HepG2 (cell line): Measurements from ENCODE around the gene ATG13. TPM values are rescaled to one million over a fixed set of nuclear protein-coding genes. Genes with fewer than 3 reads are reported as not detected.

Experiments
- AGO1 ChIP-seq: fragments of 200-400 bp; formaldehyde crosslinking; IDR thresholded peaks from 2 replicates; pipeline ENCODE4 v1.6.1; 2017; ENCODE audit warnings: mild to moderate bottlenecking, low read depth, low read length, moderate library complexity; ENCODE audit not compliant: poor library complexity, severe bottlenecking
- FOXO1 ChIP-seq: sonication (generic); formaldehyde crosslinking; IDR thresholded peaks from 2 replicates; pipeline ENCODE4 v1.4.0; 2020; ENCODE audit warnings: missing genetic modification reagents
- GATAD2A ChIP-seq: IDR thresholded peaks from 2 replicates; pipeline ENCODE4 v1.6.1; 2016
- GTF2F1 ChIP-seq: fragments of 150-350 bp; IDR thresholded peaks from 2 replicates; pipeline ENCODE4 v1.6.1; 2014; ENCODE audit warnings: low read length
- HMGXB4 ChIP-seq, 2 experiments: sonication (generic) in 1 of 2; formaldehyde crosslinking in 1 of 2; IDR thresholded peaks; 2 replicates each; pipeline versions ENCODE4 v1.4.0 to v1.6.1; 2018 to 2020; ENCODE audit warnings: missing genetic modification reagents in 2 of 2, borderline replicate concordance in 1 of 2, low read depth in 1 of 2, mild to moderate bottlenecking in 1 of 2, missing biosample characterization in 1 of 2
- JDP2 ChIP-seq: sonication (generic); formaldehyde crosslinking; IDR thresholded peaks from 2 replicates; pipeline ENCODE4 v1.8.1; 2022; ENCODE audit warnings: missing genetic modification reagents, borderline replicate concordance
- KLF15 ChIP-seq: sonication (generic); formaldehyde crosslinking; IDR thresholded peaks from 2 replicates; pipeline ENCODE4 v1.8.1; 2023; ENCODE audit warnings: borderline replicate concordance, mild to moderate bottlenecking, inconsistent platforms, missing genetic modification reagents, mixed read lengths
- KLF16 ChIP-seq, 2 experiments: sonication (generic) in 1 of 2; formaldehyde crosslinking in 1 of 2; IDR thresholded peaks; 2 replicates each; pipeline versions ENCODE4 v1.6.1 to v1.8.0; 2016 to 2023; ENCODE audit warnings: missing genetic modification reagents in 2 of 2, missing compliant biosample characterization in 1 of 2
- SP1 ChIP-seq, 2 experiments: fragments of 450-650 bp in 1 of 2; sonication (generic) in 1 of 2; formaldehyde crosslinking in 1 of 2; IDR thresholded peaks; 2 replicates each; pipeline versions ENCODE4 v1.4.0 to v1.6.1; 2016 to 2020; ENCODE audit warnings: missing genetic modification reagents in 1 of 2
- SP4 ChIP-seq: sonication (generic); formaldehyde crosslinking; IDR thresholded peaks from 2 replicates; pipeline ENCODE4 v1.8.1; 2023; ENCODE audit warnings: mild to moderate bottlenecking, missing genetic modification reagents
- ZFP1 ChIP-seq: IDR thresholded peaks from 2 replicates; pipeline ENCODE4 v1.6.1; 2016
- ZNF205 ChIP-seq: IDR thresholded peaks from 2 replicates; pipeline ENCODE4 v1.6.1; 2018; ENCODE audit warnings: missing biosample characterization, missing genetic modification reagents
- ZNF329 ChIP-seq: sonication (generic); formaldehyde crosslinking; IDR thresholded peaks from 2 replicates; pipeline ENCODE4 v1.9.0; 2021; ENCODE audit warnings: low read depth, mild to moderate bottlenecking, missing genetic modification reagents
- ZNF616 ChIP-seq: sonication (generic); formaldehyde crosslinking; IDR thresholded peaks from 2 replicates; pipeline ENCODE4 v1.5.0; 2020; ENCODE audit warnings: low read depth, mild to moderate bottlenecking, missing genetic modification reagents
- ZNF775 ChIP-seq: sonication (generic); formaldehyde crosslinking; IDR thresholded peaks from 2 replicates; pipeline ENCODE4 v1.4.0; 2020; ENCODE audit warnings: missing genetic modification reagents, mild to moderate bottlenecking, moderate library complexity, borderline replicate concordance
- ZNF841 ChIP-seq: sonication (generic); formaldehyde crosslinking; IDR thresholded peaks from 2 replicates; pipeline ENCODE4 v1.8.1; 2023; ENCODE audit warnings: missing genetic modification reagents, borderline replicate concordance
- ZSCAN20 ChIP-seq: sonication (generic); formaldehyde crosslinking; IDR thresholded peaks from 2 replicates; pipeline ENCODE4 v1.4.0; 2020; ENCODE audit warnings: missing genetic modification reagents, mild to moderate bottlenecking, borderline replicate concordance
- polyA plus RNA-seq, 8 experiments: library from polyadenylated mRNA; depleted of rRNA in 3 of 8; stranded (reverse) in 7 of 8; unstranded in 1 of 8; fragments of >200 nt; fragmentation: Illumina TruSeq in 4 of 8; extraction: Trizol in 4 of 8; gene quantifications; 2 replicates each; pipeline versions ENCODE4 v1.2.1 to v1.2.3, GENCODE V29; 2011 to 2016; ENCODE audit warnings: low read depth in 4 of 8, missing spikeins in 1 of 8, mixed read lengths in 1 of 8; ENCODE audit not compliant: insufficient read depth in 1 of 8
- total RNA-seq, 5 experiments: library from RNA; depleted of rRNA; stranded (reverse); fragments of >200 nt; fragmentation: Illumina TruSeq; extraction: Trizol; gene quantifications; 2 replicates each; pipeline ENCODE4 v1.2.3, GENCODE V29; 2016; ENCODE audit warnings: low read depth in 1 of 5
- TF ChIP-seq, protein P1 (sequence below): sonication (generic); formaldehyde crosslinking; IDR thresholded peaks from 2 replicates; pipeline ENCODE4 v1.9.0; 2021; ENCODE audit warnings: missing genetic modification reagents, borderline replicate concordance
- TF ChIP-seq, protein P2 (sequence below): sonication (generic); formaldehyde crosslinking; IDR thresholded peaks from 2 replicates; pipeline ENCODE4 v1.4.0; 2020; ENCODE audit warnings: missing genetic modification reagents, borderline replicate concordance

The ATG13 gene
- total and polyA plus RNA-seq, 2 of the 13 experiments (the other 11 are each of a cell fraction or from before 2014, with no cell fraction given), result 55.0 to 77.3 TPM

- no peak for TF ChIP-seq GTF2F1
- peak; percentile 79 for TF ChIP-seq GATAD2A (CRISPR knock-in tag)
- no peak for TF ChIP-seq AGO1
- TF ChIP-seq FOXO1 (CRISPR knock-in tag), result no peak
- TF ChIP-seq ZNF329 (CRISPR knock-in tag), result no peak
- TF ChIP-seq ZFP1, result no peak
- TF ChIP-seq SP1 (IDR thresholded peaks at IDR 0.05), result no peak
- no peak for TF ChIP-seq SP1 (CRISPR knock-in tag; IDR thresholded peaks at IDR 0.05)
- TF ChIP-seq, protein P1, sequence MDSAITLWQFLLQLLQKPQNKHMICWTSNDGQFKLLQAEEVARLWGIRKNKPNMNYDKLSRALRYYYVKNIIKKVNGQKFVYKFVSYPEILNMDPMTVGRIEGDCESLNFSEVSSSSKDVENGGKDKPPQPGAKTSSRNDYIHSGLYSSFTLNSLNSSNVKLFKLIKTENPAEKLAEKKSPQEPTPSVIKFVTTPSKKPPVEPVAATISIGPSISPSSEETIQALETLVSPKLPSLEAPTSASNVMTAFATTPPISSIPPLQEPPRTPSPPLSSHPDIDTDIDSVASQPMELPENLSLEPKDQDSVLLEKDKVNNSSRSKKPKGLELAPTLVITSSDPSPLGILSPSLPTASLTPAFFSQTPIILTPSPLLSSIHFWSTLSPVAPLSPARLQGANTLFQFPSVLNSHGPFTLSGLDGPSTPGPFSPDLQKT (CRISPR knock-in tag), result no peak
- TF ChIP-seq ZNF841 (CRISPR knock-in tag), result no peak
- TF ChIP-seq ZNF775 (CRISPR knock-in tag), result no peak
- 0 out of 2 replicates have a peak, but pooled peaks have one; percentile 39 for TF ChIP-seq ZNF205 (CRISPR knock-in tag)
- no peak for TF ChIP-seq JDP2 (CRISPR knock-in tag)
- TF ChIP-seq, protein P2, sequence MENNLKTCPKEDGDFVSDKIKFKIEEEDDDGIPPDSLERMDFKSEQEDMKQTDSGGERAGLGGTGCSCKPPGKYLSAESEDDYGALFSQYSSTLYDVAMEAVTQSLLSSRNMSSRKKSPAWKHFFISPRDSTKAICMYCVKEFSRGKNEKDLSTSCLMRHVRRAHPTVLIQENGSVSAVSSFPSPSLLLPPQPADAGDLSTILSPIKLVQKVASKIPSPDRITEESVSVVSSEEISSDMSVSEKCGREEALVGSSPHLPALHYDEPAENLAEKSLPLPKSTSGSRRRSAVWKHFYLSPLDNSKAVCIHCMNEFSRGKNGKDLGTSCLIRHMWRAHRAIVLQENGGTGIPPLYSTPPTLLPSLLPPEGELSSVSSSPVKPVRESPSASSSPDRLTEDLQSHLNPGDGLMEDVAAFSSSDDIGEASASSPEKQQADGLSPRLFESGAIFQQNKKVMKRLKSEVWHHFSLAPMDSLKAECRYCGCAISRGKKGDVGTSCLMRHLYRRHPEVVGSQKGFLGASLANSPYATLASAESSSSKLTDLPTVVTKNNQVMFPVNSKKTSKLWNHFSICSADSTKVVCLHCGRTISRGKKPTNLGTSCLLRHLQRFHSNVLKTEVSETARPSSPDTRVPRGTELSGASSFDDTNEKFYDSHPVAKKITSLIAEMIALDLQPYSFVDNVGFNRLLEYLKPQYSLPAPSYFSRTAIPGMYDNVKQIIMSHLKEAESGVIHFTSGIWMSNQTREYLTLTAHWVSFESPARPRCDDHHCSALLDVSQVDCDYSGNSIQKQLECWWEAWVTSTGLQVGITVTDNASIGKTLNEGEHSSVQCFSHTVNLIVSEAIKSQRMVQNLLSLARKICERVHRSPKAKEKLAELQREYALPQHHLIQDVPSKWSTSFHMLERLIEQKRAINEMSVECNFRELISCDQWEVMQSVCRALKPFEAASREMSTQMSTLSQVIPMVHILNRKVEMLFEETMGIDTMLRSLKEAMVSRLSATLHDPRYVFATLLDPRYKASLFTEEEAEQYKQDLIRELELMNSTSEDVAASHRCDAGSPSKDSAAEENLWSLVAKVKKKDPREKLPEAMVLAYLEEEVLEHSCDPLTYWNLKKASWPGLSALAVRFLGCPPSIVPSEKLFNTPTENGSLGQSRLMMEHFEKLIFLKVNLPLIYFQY (CRISPR knock-in tag), result no peak
- TF ChIP-seq KLF15 (CRISPR knock-in tag), result no peak
- TF ChIP-seq ZSCAN20 (CRISPR knock-in tag), result no peak
- no peak for TF ChIP-seq KLF16 (CRISPR knock-in tag; IDR thresholded peaks at IDR 0.05)
- 0 out of 2 replicates have a peak, but pooled peaks have one; percentile 25 for TF ChIP-seq SP4 (CRISPR knock-in tag)
- TF ChIP-seq HMGXB4 (CRISPR knock-in tag; IDR thresholded peaks at IDR 0.05; ENCODE audit: borderline replicate concordance in 1 of 2, low read depth in 1 of 2), result 0 out of 4 replicates have a peak, but pooled peaks of 1 of the 2 experiments have one; percentile 21
- peak; percentile 84; the same call in 1 of the 2 replicates for TF ChIP-seq ZNF616 (CRISPR knock-in tag)
Observed at GRCh38 chr11:46695345-46696211, 78.2 kb downstream of the ATG13 start (continued).
